HG03565 (cell line): ENCODE measurements around the gene SLC19A3.

Experiments
- ATAC-seq: cut with Tn5 transposase; IDR thresholded peaks from one replicate; pipeline ENCODE4 v1.9.1; 2021; ENCODE audit warnings: mild to moderate bottlenecking, moderate library complexity; ENCODE audit not compliant: unreplicated experiment

Gene SLC19A3

GRCh38 chr2:227634201-227634600 lies 83.6 kb downstream of the SLC19A3 start:
- no peak for ATAC-seq
